ENCODE data around the gene SF1.

The SF1 gene

DNA sequence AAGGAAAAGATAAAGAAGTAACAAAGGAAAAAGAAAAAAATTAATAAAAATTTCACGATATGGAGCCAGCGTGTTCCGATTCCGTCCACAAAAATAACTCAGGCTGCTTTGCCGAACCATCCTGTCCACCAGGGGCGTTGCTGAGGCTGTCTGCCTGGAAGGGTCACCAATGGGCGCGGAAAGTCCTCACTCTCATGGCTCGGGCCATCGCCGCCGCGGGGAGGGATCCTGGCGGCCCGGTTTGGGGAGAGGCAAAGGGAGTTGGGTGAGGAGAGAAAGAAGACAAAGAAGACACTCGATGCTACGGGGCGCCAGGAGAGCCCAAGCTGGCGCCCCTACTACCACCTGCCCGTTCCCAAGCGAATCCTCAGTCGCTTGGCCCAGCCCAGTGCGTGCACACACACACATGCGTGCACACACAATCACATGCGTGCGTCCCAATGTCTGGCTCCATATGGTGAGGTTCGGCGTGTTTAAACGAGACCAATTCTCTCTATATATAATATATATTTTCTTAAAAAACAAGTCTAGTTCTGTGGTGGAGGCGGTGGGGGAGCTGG, 13.0 kb downstream of the SF1 start:
- H3K27me3 ChIP-seq (ENCODE audit: low read depth), result no peaks in the 10 kb centered on the region
- H3K4me1 ChIP-seq, result no peaks in the 10 kb centered on the region
- peak in 1 of 2 experiments; percentile 51 for DNase-seq (ENCODE audit: low spot score in 2 of 2)
- no peak overlapping the region for H3K4me3 ChIP-seq
- no peaks in the 10 kb centered on the region for H3K9me3 ChIP-seq
- in situ Hi-C loops (cut with MboI; ENCODE audit: low sequenced_read_pairs), result no loop called here
- H3K36me3 ChIP-seq (replicated peaks), result peaks cover 81% of the 10 kb centered on the region

- peaks cover 4% of the 10 kb centered on the region for H3K4me1 ChIP-seq
- peaks cover 75% of the 10 kb centered on the region for H3K36me3 ChIP-seq (replicated peaks)
These were observed 13.6 kb downstream of the SF1 start for GRCh38 chr11:64764753-64765152.

GRCh38 chr11:64764040-64764611, 14.2 kb downstream of the SF1 start:
- DNase-seq (ENCODE audit: low spot score in 2 of 2), result no peak
- H3K4me1 ChIP-seq, result peaks cover 4% of the 10 kb centered on the region
- H3K27me3 ChIP-seq (ENCODE audit: low read depth), result no peaks in the 10 kb centered on the region
- in situ Hi-C loops (cut with MboI; ENCODE audit: low sequenced_read_pairs), result no loop called here
- no peak overlapping the region for H3K4me3 ChIP-seq
- peaks cover 69% of the 10 kb centered on the region for H3K36me3 ChIP-seq (replicated peaks)
- H3K9me3 ChIP-seq, result no peaks in the 10 kb centered on the region

More at GRCh38 chr11:64764753-64765152, 13.6 kb downstream of the SF1 start:
- no peak for DNase-seq (ENCODE audit: low spot score in 2 of 2)
- Histone ChIP-seq H3K27me3 (ENCODE audit: low read depth) (no peaks in the 10 kb centered on the region), H3K9me3 (no peaks in the 10 kb centered on the region), H3K4me3 (no peak overlapping the region)
- in situ Hi-C loops (cut with MboI; ENCODE audit: low sequenced_read_pairs), result no loop called here

GRCh38 chr11:64763526-64764039, 14.8 kb downstream of the SF1 start:
- H3K4me3 ChIP-seq, result no peak overlapping the region
- in situ Hi-C loops (cut with MboI; ENCODE audit: low sequenced_read_pairs), result no loop called here

DNA sequence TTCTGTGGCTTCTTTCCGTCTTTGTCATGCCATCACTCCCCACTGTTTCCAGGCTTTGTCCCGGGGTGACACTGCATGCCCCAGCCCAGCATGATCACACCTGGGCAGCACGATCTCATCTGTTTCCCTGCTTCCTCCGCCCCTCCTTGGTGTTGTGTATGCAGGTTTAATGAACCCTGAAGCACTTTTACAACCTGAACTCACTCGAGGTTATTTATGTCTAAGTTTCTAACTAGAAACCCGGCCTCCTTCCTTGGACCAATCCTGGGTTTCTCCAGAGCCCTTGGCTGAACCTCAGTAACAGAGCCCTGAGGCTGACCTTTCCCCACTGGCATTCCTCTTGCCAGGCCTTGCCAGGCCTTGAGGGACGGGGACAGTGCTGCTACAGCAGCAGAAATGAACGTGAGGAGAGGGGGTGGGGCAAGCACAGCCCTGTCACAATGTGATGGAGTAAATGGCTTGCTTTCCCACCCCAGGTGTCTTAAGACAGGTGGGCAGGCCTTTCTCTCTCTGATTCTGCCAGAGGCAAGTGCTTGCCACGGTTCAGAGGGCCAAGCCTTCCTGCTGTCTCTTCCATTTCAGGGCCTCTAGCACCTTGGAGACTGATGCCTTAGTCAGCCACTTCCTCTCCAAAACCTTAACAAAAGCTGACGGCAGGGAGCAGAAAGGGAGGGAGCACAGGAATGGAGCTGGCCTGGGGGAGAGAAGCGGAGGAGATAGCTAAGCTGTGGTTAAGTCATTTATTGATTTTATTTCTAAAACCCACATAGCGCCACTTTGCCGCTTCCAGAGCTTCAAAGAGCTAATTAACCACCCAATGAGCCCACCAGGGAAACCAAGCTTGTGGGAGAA, 15.4 kb downstream of the SF1 start:
- no peak for DNase-seq (ENCODE audit: low spot score in 2 of 2)
- no peak overlapping the region for H3K4me3 ChIP-seq
- H3K4me1 ChIP-seq, result peaks cover 4% of the 10 kb centered on the region
- H3K27me3 ChIP-seq (ENCODE audit: low read depth), result no peaks in the 10 kb centered on the region
- H3K36me3 ChIP-seq (replicated peaks), result peaks cover 56% of the 10 kb centered on the region
- in situ Hi-C loops (cut with MboI; ENCODE audit: low sequenced_read_pairs), result no loop called here
- no peaks in the 10 kb centered on the region for H3K9me3 ChIP-seq

More at GRCh38 chr11:64763526-64764039, 14.8 kb downstream of the SF1 start:
- no peak for DNase-seq (ENCODE audit: low spot score in 2 of 2)
- Histone ChIP-seq H3K9me3 (no peaks in the 10 kb centered on the region), H3K4me1 (peaks cover 4% of the 10 kb centered on the region), H3K36me3 (replicated peaks) (peaks cover 63% of the 10 kb centered on the region), H3K27me3 (ENCODE audit: low read depth) (no peaks in the 10 kb centered on the region)

- Histone ChIP-seq H3K36me3 (replicated peaks) (peaks cover 50% of the 10 kb centered on the region), H3K4me3 (no peak overlapping the region)
- DNase-seq (ENCODE audit: low spot score in 2 of 2), result no peak
These were observed 16.1 kb downstream of the SF1 start for GRCh38 chr11:64762277-64762673.

GRCh38 chr11:64760759-64761420, 17.5 kb downstream of the SF1 start:
- Histone ChIP-seq H3K36me3 (replicated peaks) (peaks cover 40% of the 10 kb centered on the region), H3K9me3 (no peaks in the 10 kb centered on the region), H3K4me3 (no peak overlapping the region), H3K4me1 (peaks cover 4% of the 10 kb centered on the region), H3K27me3 (ENCODE audit: low read depth) (no peaks in the 10 kb centered on the region)
- in situ Hi-C loops (cut with MboI; ENCODE audit: low sequenced_read_pairs), result no loop called here
- DNase-seq (ENCODE audit: low spot score in 2 of 2), result no peak

More at GRCh38 chr11:64762277-64762673, 16.1 kb downstream of the SF1 start:
- in situ Hi-C loops (cut with MboI; ENCODE audit: low sequenced_read_pairs), result no loop called here
- Histone ChIP-seq H3K4me1 (peaks cover 4% of the 10 kb centered on the region), H3K27me3 (ENCODE audit: low read depth) (no peaks in the 10 kb centered on the region), H3K9me3 (no peaks in the 10 kb centered on the region)

DNA sequence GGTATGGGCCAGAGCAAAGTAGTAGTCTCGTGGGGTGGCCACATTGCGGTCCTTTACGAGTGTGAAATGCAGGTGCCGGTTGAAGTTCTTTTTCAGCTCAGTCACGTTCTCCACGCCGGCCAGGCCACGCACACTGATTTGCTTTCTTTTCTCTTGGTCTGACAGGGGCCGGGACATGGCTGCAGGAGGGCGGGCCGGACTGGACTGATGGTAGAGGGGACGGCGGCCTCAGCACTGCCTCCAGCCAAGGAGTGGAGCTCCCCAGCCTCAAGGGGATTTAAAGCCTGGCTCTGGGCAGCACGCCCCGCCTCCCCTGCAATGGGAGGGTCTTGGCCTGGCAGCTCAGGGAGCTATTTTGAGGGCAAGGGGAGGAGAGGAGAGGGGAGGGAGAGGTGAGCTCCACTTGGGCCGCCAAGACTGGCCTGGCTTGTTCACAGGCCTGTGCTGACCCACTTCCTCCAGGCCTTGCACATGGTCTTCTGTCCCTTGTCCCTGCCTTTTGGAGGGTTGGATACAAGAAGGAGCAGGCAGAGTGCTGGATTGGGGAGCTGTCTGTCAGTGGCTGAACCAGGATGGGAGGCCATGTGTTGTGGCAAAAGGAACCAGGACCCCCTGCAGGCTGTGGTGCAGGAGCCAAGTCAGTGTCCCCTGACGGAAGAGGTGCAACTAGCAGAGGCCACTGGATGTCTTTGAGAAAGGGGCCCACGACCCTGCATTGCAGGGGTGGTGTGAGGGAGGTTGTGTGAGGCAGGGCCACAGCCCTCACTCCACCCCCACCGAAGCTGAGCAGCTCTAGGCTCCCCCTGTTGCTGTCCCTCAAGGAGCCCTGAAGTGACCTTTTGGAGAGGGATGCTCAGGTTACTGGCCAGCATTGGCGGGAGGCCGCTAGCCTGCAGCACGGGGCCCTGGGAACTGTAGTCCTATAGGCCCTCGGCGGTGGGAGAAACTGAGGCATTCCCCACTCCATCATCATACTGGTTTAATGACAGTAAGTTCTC, 18.3 kb downstream of the SF1 start, which contains the start of gene PYGM:
Gene PYGM, minus strand, starts transcription at position 253 of the 998 bp plus-strand sequence. Its CDS starts 76 bp downstream, at position 177.
- H3K27me3 ChIP-seq (ENCODE audit: low read depth), result no peaks in the 10 kb centered on the region
- no peak within 1 kb of the TSS for H3K4me3 ChIP-seq
- no peaks in the 10 kb centered on the region for H3K9me3 ChIP-seq
- peak in 1 of 2 experiments; percentile 78 for DNase-seq (ENCODE audit: low spot score in 2 of 2)
- peaks cover 31% of the 10 kb centered on the region for H3K36me3 ChIP-seq (replicated peaks)
- in situ Hi-C loops (cut with MboI; ENCODE audit: low sequenced_read_pairs), result no loop called here
- peaks cover 4% of the 10 kb centered on the region for H3K4me1 ChIP-seq

- in situ Hi-C loops (cut with MboI; ENCODE audit: low sequenced_read_pairs), result no loop called here
- H3K4me1 ChIP-seq, result peaks cover 4% of the 10 kb centered on the region
- DNase-seq (ENCODE audit: low spot score in 2 of 2), result peak in 1 of 2 experiments; percentile 45
These were observed 19.1 kb downstream of the SF1 start for GRCh38 chr11:64759131-64759721.

DNA sequence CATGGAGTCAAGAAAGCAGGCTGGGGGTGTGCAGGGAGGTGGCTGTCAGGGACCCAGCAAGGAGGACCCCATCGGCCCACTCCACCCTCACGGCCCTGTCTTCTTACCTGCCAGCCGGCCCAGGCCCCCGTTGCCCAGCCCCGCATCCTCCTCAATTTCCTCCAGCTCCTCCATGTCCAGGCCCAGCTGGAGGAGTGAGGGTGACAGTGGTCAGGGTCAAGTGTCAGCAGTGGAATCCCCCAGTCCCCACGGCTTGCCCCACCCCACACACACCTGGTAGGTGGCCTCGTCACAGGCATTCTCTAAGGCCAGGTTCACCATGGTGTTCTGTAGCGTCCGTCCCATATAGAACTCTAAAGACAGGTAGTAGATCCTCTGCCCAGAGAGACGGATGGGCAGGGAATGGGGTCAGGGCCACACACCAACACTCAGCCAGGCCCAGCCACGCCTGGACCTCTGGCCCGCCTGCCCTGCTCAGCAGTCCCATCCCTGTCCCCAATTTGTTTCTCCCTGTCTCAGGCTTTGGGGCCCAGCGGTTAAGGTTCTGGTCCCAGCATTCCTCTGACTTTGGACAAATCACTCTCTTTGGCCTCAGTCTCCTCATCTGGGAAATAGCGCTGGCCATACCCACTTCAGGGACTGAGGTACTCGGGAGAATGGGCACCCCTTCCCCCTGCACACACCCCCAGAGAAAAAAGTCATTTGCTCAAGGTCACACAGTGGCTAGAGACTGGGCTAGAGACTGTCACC, 19.8 kb downstream of the SF1 start:
- Histone ChIP-seq H3K4me3 (no peak overlapping the region), H3K4me1 (peaks cover 4% of the 10 kb centered on the region), H3K27me3 (ENCODE audit: low read depth) (no peaks in the 10 kb centered on the region), H3K9me3 (no peaks in the 10 kb centered on the region), H3K36me3 (replicated peaks) (peaks cover 16% of the 10 kb centered on the region)
- no peak for DNase-seq (ENCODE audit: low spot score in 2 of 2)
- in situ Hi-C loops (cut with MboI; ENCODE audit: low sequenced_read_pairs), result no loop called here

More at GRCh38 chr11:64759131-64759721, 19.1 kb downstream of the SF1 start:
- Histone ChIP-seq H3K36me3 (replicated peaks) (peaks cover 23% of the 10 kb centered on the region), H3K4me3 (no peak overlapping the region), H3K9me3 (no peaks in the 10 kb centered on the region), H3K27me3 (ENCODE audit: low read depth) (no peaks in the 10 kb centered on the region)

- peaks cover 4% of the 10 kb centered on the region for H3K4me1 ChIP-seq
- no peak overlapping the region for H3K4me3 ChIP-seq
- H3K36me3 ChIP-seq (replicated peaks), result peaks cover 8% of the 10 kb centered on the region
- no peak for DNase-seq (ENCODE audit: low spot score in 2 of 2)
- H3K27me3 ChIP-seq (ENCODE audit: low read depth), result no peaks in the 10 kb centered on the region
- no peaks in the 10 kb centered on the region for H3K9me3 ChIP-seq
- in situ Hi-C loops (cut with MboI; ENCODE audit: low sequenced_read_pairs), result no loop called here
These were observed 20.6 kb downstream of the SF1 start for GRCh38 chr11:64757549-64758329.

Measured in HAP-1 (cell line).